Aorta (tissue), 5 donors: Measurements from ENCODE around the gene SLC7A7. TPM values are rescaled to one million over a fixed set of nuclear protein-coding genes. Genes with fewer than 3 reads are reported as not detected.
"Not testable (repeated sequence)": the region's sequence is repeated elsewhere in the genome, so short reads cannot be mapped to it uniquely, and the experiment has no call there.

Experiments
- ATAC-seq: fragments of 200-7000 bp; cut with Tn5 transposase; one replicate; pipeline ENCODE4 v1.9.1; 2022; ENCODE audit warnings: moderate library complexity; ENCODE audit not compliant: low FRiP score
- DNase-seq, 2 donors: peaks; one replicate each; pipeline ENCODE4 v3.0.0-alpha.2; 2020
- H3K27ac ChIP-seq, 2 donors: one replicate each; pipeline ENCODE4 v1.5.1; 2013; ENCODE audit warnings: low read length in 2 of 2, mild to moderate bottlenecking in 2 of 2, moderate library complexity in 2 of 2, control low read depth in 1 of 2, inconsistent platforms in 1 of 2, low read depth in 1 of 2
- H3K27me3 ChIP-seq, 2 donors: one replicate each; pipeline ENCODE4 v1.6.1; 2013; ENCODE audit warnings: control low read depth in 1 of 2, low read length in 1 of 2, mild to moderate bottlenecking in 1 of 2, moderate library complexity in 1 of 2; ENCODE audit not compliant: insufficient read depth in 2 of 2, control insufficient read depth in 1 of 2
- H3K36me3 ChIP-seq, 2 donors: one replicate each; pipeline ENCODE4 v1.6.1; 2013; ENCODE audit warnings: control low read depth in 1 of 2, low read length in 1 of 2, mild to moderate bottlenecking in 1 of 2; ENCODE audit not compliant: insufficient read depth in 2 of 2, control insufficient read depth in 1 of 2
- H3K4me1 ChIP-seq, 2 donors: one replicate each; pipeline ENCODE4 v1.6.1; 2013; ENCODE audit warnings: low read length in 2 of 2, control low read depth in 1 of 2, mild to moderate bottlenecking in 1 of 2, moderate library complexity in 1 of 2; ENCODE audit not compliant: insufficient read depth in 2 of 2, control insufficient read depth in 1 of 2
- H3K4me3 ChIP-seq, 2 donors: one replicate each; pipeline ENCODE4 v1.5.1; 2013; ENCODE audit warnings: low read length in 2 of 2, control low read depth in 1 of 2, mild to moderate bottlenecking in 1 of 2
- H3K9me3 ChIP-seq: one replicate; pipeline ENCODE4 v1.6.1; 2013; ENCODE audit warnings: mild to moderate bottlenecking, low read length; ENCODE audit not compliant: control insufficient read depth
- WGBS, 2 donors: extraction: QIAGEN DNeasy Blood & Tissue Kit; methylation state at CpG; one replicate each; pipeline ENCODE4 v1.1.7; 2013; 5-methylcytosine and 5-hydroxymethylcytosine counted together
- intact Hi-C, 2 donors: fragments of 100-400 bp; cut with DNase I; formaldehyde crosslinking; loops; one replicate each; pipeline versions ENCODE4 v1.14.2 to v1.15.0; 2022
- polyA plus RNA-seq, 2 donors: library from polyadenylated mRNA; stranded (reverse); fragments of 200-250 nt; gene quantifications; one replicate each; pipeline ENCODE4 v1.2.3, GENCODE V29; 2013
- total RNA-seq, 2 donors: library from RNA; stranded (reverse); fragmentation: NEBNext Ultra II Directional; extraction: Animal tissue kit (Norgen Biotek cat#: 25700); gene quantifications; one replicate each; pipeline ENCODE4 v1.2.1, GENCODE V29; 2021
- donor health status: healthy with polysubstance abuse.
- donor health status: Bipolar disorder and iron deficiency.
- donor health status: DM: no; HTN: no; CAD: no.
- donor health status: DM: no; HTN: no; CAD: no.
- donor health status: DM: yes; HTN: yes; CAD: no.

Gene SLC7A7
- total and polyA plus RNA-seq, 4 donors = 15.4 to 44.2 (median 16.7) TPM

DNA sequence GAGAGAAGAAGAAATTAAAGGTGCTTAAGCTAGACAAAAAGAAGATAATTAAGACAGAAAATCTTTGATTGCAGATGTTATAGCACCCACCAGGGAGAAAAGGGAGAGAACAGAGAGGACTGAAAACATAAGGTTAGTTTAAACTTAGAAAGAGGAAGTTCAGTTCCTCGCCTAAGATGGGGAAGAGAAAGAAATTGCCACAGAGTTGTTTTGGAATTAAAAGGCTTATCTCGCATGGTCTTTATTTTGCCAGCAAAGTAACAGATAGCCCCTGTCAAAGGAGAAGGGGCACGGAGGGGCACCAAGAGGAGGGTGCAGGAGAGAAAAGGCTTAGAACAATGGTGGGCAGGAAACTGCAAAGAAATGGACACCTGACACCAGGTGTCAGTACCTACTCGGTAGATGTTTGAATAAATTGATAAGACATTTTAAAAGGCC lies 66.6 kb downstream of the SLC7A7 start:
- no peaks in the 10 kb centered on the region for H3K9me3 ChIP-seq
- DNase-seq (no peak), ATAC-seq (no peak)
- intact Hi-C loops = no loop called here
- 19 to 25% methylated on average over 4 of the region's 4 CpGs for WGBS, 2 donors
- no peak overlapping the region for H3K4me3 ChIP-seq
- H3K36me3 ChIP-seq = no peaks in the 10 kb centered on the region
- H3K4me1 ChIP-seq = no peaks in the 10 kb centered on the region
- H3K27me3 ChIP-seq = no peaks in the 10 kb centered on the region
- no peak overlapping the region for H3K27ac ChIP-seq

DNA sequence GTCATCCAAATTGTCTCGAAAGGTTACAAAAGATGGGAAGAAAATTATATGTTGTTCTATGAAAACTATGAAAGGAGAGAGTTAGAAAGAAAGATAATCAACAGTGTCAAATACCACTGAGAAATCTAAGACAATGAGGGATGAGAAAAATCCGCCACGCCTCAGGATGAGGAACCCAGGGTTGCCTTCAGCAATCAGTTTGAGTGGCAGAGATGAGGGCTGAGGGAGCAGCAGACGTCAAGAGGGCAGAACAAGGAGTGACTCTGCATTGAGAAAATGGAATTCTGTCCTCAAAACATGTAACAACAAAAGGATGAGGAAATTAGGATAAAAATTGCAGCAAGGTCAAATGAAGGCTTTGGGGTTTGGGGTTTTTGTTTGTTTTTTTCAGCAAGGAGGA lies 67.0 kb downstream of the SLC7A7 start:
- Histone ChIP-seq H3K27ac (no peak overlapping the region), H3K36me3 (no peaks in the 10 kb centered on the region), H3K27me3 (no peaks in the 10 kb centered on the region), H3K4me1 (no peaks in the 10 kb centered on the region), H3K4me3 (no peak overlapping the region), H3K9me3 (no peaks in the 10 kb centered on the region)
- intact Hi-C loops = no loop called here
- DNase-seq = no peak
- 74 to 77% methylated on average over 4 of the region's 4 CpGs for WGBS, 2 donors
- no peak for ATAC-seq

DNA sequence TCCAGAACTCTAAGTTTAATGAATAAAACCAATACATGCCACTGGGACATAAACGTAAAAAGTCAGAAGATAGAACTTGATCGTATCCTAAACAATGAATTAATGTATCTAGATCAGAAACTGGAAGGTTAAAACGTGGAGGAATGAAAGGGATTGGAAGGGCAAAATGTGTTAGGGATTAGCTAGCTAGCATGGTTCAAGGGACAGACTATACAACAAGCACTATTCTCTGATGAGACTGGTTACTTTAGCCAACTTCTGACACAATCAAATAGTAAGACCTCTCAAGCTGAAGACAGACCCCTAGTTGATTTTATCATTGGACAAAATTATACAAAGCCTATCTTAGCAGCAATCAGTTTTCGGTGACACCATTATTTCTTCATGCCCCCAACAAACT lies 67.5 kb downstream of the SLC7A7 start:
- H3K27ac ChIP-seq = no peak overlapping the region
- WGBS, 2 donors = 65 to 83% methylated on average over 4 of the region's 4 CpGs
- no peak for DNase-seq
- no peak for ATAC-seq
- no peaks in the 10 kb centered on the region for H3K9me3 ChIP-seq
- intact Hi-C loops = no loop called here
- H3K4me1 ChIP-seq = no peaks in the 10 kb centered on the region
- no peaks in the 10 kb centered on the region for H3K36me3 ChIP-seq
- H3K27me3 ChIP-seq = no peaks in the 10 kb centered on the region
- no peak overlapping the region for H3K4me3 ChIP-seq

DNA sequence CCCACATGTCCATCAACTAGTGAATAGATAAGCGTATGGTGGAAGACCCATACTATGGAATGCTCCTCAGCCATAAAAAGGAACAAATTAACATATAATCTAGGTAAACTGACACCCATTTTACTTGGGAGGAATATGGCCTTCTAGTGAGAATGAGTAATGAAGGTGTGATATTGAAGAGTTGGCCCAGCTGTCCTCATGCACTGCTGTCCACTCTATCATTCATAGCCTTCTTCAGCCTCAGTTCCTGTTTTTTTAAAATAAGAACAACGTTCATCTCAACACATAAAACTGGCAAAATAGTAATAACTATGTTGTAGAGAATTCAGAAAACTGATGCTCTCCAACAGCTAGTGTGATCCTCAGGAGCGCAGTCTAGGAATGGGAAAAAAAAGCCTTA lies 75.2 kb downstream of the SLC7A7 start:
- intact Hi-C loops = no loop called here
- DNase-seq = no peak
- Histone ChIP-seq H3K27ac (no peak overlapping the region), H3K4me3 (no peak overlapping the region), H3K27me3 (no peaks in the 10 kb centered on the region), H3K9me3 (no peaks in the 10 kb centered on the region), H3K4me1 (no peaks in the 10 kb centered on the region), H3K36me3 (no peaks in the 10 kb centered on the region)
- WGBS, 2 donors = 70 to 72% methylated on average over 3 of the region's 3 CpGs
- ATAC-seq = no peak

DNA sequence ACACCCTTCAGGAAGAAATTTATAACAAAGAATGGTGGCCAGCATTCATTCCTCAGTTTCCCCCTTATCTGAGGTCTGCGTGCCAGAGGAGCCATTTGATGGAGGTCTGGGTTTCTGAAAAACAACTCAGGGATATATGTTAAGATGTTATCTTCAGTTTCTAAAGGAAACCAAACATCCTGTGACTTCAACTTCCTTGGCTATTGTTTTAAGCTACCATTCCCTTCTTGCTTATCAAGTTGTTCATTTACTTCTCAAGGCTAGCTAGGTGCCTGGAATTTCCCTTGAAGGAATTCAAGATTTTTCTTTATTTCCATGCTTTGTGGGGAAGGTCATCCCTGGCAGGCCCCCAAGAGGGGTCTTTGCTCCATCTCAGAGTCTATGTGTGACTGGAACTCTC lies 75.8 kb downstream of the SLC7A7 start:
- Histone ChIP-seq H3K9me3 (no peaks in the 10 kb centered on the region), H3K27ac (no peak overlapping the region), H3K4me1 (no peaks in the 10 kb centered on the region), H3K27me3 (no peaks in the 10 kb centered on the region), H3K36me3 (no peaks in the 10 kb centered on the region), H3K4me3 (no peak overlapping the region)
- DNase-seq (no peak), ATAC-seq (no peak)
- intact Hi-C loops = no loop called here
- 30 to 53% methylated on average over 1 of the region's 1 CpG for WGBS, 2 donors

DNA sequence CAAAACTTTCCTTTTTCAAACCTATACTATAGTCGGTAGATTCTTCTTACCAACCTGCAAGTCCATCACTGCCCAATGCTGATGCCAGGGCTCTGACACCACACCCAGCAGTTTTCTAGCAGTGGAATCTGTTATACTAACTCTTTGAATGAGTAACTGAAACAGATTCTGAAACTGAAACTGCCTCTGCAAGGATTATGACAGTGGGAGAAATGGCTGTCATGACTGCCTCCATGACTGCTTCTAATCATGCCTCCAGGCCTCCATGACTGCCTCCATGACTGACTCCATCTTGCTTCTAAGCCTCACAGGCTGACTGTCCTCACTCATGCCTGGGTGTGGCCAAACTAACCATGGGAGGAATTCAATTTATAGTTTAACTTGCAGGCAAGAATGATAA lies 78.2 kb downstream of the SLC7A7 start:
- intact Hi-C loops = no loop called here
- no peak overlapping the region for H3K27ac ChIP-seq
- 96% methylated on average over 1 of the region's 1 CpG for WGBS, 2 donors
- H3K4me3 ChIP-seq = no peak overlapping the region
- H3K36me3 ChIP-seq = no peaks in the 10 kb centered on the region
- no peaks in the 10 kb centered on the region for H3K9me3 ChIP-seq
- no peaks in the 10 kb centered on the region for H3K27me3 ChIP-seq
- ATAC-seq (no peak), DNase-seq (no peak)
- H3K4me1 ChIP-seq = no peaks in the 10 kb centered on the region

DNA sequence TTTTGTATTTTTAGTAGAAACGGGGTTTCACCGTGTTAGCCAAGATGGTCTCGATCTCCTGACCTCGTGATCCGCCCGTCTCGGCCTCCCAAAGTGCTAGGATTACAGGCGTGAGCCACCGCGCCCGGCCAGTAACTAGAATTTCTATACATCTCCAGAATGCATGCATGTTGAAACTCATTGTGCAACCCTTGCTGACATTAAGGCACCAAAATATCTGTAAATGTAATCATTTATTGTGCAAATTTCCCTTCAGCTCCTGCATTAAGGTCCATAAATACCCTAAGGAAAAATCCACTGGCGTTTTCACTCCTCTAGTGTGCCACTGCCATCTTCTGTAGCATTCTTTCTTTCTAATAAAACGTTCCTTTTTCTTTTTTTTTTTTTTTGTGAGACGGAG lies 78.9 kb downstream of the SLC7A7 start:
- H3K4me1 ChIP-seq, intact Hi-C loops, H3K4me3 ChIP-seq, H3K9me3 ChIP-seq, H3K36me3 ChIP-seq, DNase-seq, ATAC-seq, H3K27me3 ChIP-seq, H3K27ac ChIP-seq: not testable (repeated sequence)
- 85 to 90% methylated on average over 7 to 12 of the region's 14 CpGs for WGBS, 2 donors

DNA sequence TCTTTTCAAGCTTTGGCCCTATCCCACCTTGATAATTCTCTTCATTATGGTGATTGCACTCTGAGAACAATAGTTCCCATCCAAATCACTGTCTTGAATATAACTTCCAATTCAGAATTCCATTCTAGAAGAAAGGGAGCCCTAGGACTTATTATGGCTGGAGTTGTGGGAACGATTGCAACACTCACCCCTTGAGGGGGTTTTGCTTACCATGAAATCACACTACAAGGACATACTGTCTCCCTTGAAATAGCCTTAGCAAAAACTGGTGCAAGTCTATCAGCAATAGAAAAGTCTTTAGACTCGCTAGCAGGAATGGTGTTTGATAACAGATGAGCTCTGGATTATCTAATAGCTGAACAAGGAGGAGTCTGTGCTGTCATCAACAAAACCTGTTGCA lies 80.1 kb downstream of the SLC7A7 start:
- no peaks in the 10 kb centered on the region for H3K9me3 ChIP-seq
- H3K27ac ChIP-seq = no peak overlapping the region
- no peak overlapping the region for H3K4me3 ChIP-seq
- H3K36me3 ChIP-seq = no peaks in the 10 kb centered on the region
- intact Hi-C loops = no loop called here
- ATAC-seq (no peak), DNase-seq (no peak)
- H3K27me3 ChIP-seq = no peaks in the 10 kb centered on the region
- no peaks in the 10 kb centered on the region for H3K4me1 ChIP-seq
- 69 to 81% methylated on average over 2 of the region's 2 CpGs for WGBS, 2 donors

DNA sequence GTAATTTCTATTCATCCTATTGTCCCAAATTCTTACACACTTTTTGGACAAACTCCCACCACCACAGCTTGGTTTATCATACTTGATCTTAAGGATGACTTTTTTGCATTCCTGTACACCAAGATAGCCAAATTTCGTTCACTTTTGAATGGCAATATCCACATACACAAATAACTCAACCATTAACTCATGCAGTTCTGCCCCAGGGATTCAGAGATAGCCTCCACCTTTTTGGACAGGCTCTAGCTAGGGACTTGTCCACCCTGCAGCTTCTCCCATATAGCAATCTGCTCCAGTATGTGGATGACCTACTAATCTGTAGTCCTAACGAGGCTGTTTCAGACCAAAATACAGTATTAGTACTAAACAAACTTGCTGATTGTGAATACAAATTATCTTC lies 81.4 kb downstream of the SLC7A7 start:
- no peaks in the 10 kb centered on the region for H3K27me3 ChIP-seq
- H3K36me3 ChIP-seq = no peaks in the 10 kb centered on the region
- H3K9me3 ChIP-seq = no peaks in the 10 kb centered on the region
- H3K4me3 ChIP-seq = no peak overlapping the region
- intact Hi-C loops = no loop called here
- WGBS, 2 donors = 49 to 54% methylated on average over 2 of the region's 2 CpGs
- no peak for ATAC-seq
- no peak overlapping the region for H3K27ac ChIP-seq
- no peaks in the 10 kb centered on the region for H3K4me1 ChIP-seq
- DNase-seq = no peak
